ENCODE results near the gene NHLRC4. TPM values are rescaled to one million over a fixed set of nuclear protein-coding genes. Genes with fewer than 3 reads are reported as not detected.

NHLRC4 gene
- total and polyA plus RNA-seq, 2 of the 8 experiments (the other 6 are each of a cell fraction or from before 2014, with no cell fraction given), result 0.60 to 0.76 TPM

- TF ChIP-seq EP300 (IDR thresholded peaks at IDR 0.05; ENCODE audit: borderline replicate concordance in 1 of 2, low read depth in 2 of 2, low read length in 2 of 2) (no peak), SIX5 (IDR thresholded peaks at IDR 0.05; ENCODE audit: low read depth, low read length) (no peak), KDM1A (IDR thresholded peaks at IDR 0.05; ENCODE audit: borderline replicate concordance, low read length) (no peak), RBBP5 (IDR thresholded peaks at IDR 0.05; ENCODE audit: borderline replicate concordance, low read depth, low read length) (no peak), CBX8 (IDR thresholded peaks at IDR 0.05; ENCODE audit: borderline replicate concordance, low read depth, low read length) (no peak)
- TF ChIP-seq, protein P1, sequence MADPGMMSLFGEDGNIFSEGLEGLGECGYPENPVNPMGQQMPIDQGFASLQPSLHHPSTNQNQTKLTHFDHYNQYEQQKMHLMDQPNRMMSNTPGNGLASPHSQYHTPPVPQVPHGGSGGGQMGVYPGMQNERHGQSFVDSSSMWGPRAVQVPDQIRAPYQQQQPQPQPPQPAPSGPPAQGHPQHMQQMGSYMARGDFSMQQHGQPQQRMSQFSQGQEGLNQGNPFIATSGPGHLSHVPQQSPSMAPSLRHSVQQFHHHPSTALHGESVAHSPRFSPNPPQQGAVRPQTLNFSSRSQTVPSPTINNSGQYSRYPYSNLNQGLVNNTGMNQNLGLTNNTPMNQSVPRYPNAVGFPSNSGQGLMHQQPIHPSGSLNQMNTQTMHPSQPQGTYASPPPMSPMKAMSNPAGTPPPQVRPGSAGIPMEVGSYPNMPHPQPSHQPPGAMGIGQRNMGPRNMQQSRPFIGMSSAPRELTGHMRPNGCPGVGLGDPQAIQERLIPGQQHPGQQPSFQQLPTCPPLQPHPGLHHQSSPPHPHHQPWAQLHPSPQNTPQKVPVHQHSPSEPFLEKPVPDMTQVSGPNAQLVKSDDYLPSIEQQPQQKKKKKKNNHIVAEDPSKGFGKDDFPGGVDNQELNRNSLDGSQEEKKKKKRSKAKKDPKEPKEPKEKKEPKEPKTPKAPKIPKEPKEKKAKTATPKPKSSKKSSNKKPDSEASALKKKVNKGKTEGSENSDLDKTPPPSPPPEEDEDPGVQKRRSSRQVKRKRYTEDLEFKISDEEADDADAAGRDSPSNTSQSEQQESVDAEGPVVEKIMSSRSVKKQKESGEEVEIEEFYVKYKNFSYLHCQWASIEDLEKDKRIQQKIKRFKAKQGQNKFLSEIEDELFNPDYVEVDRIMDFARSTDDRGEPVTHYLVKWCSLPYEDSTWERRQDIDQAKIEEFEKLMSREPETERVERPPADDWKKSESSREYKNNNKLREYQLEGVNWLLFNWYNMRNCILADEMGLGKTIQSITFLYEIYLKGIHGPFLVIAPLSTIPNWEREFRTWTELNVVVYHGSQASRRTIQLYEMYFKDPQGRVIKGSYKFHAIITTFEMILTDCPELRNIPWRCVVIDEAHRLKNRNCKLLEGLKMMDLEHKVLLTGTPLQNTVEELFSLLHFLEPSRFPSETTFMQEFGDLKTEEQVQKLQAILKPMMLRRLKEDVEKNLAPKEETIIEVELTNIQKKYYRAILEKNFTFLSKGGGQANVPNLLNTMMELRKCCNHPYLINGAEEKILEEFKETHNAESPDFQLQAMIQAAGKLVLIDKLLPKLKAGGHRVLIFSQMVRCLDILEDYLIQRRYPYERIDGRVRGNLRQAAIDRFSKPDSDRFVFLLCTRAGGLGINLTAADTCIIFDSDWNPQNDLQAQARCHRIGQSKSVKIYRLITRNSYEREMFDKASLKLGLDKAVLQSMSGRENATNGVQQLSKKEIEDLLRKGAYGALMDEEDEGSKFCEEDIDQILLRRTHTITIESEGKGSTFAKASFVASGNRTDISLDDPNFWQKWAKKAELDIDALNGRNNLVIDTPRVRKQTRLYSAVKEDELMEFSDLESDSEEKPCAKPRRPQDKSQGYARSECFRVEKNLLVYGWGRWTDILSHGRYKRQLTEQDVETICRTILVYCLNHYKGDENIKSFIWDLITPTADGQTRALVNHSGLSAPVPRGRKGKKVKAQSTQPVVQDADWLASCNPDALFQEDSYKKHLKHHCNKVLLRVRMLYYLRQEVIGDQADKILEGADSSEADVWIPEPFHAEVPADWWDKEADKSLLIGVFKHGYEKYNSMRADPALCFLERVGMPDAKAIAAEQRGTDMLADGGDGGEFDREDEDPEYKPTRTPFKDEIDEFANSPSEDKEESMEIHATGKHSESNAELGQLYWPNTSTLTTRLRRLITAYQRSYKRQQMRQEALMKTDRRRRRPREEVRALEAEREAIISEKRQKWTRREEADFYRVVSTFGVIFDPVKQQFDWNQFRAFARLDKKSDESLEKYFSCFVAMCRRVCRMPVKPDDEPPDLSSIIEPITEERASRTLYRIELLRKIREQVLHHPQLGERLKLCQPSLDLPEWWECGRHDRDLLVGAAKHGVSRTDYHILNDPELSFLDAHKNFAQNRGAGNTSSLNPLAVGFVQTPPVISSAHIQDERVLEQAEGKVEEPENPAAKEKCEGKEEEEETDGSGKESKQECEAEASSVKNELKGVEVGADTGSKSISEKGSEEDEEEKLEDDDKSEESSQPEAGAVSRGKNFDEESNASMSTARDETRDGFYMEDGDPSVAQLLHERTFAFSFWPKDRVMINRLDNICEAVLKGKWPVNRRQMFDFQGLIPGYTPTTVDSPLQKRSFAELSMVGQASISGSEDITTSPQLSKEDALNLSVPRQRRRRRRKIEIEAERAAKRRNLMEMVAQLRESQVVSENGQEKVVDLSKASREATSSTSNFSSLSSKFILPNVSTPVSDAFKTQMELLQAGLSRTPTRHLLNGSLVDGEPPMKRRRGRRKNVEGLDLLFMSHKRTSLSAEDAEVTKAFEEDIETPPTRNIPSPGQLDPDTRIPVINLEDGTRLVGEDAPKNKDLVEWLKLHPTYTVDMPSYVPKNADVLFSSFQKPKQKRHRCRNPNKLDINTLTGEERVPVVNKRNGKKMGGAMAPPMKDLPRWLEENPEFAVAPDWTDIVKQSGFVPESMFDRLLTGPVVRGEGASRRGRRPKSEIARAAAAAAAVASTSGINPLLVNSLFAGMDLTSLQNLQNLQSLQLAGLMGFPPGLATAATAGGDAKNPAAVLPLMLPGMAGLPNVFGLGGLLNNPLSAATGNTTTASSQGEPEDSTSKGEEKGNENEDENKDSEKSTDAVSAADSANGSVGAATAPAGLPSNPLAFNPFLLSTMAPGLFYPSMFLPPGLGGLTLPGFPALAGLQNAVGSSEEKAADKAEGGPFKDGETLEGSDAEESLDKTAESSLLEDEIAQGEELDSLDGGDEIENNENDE (IDR thresholded peaks at IDR 0.05; ENCODE audit: insufficient replicate concordance, low read length), result no peak
- TF ChIP-seq, protein P2, sequence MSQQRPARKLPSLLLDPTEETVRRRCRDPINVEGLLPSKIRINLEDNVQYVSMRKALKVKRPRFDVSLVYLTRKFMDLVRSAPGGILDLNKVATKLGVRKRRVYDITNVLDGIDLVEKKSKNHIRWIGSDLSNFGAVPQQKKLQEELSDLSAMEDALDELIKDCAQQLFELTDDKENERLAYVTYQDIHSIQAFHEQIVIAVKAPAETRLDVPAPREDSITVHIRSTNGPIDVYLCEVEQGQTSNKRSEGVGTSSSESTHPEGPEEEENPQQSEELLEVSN (IDR thresholded peaks at IDR 0.05), result no peak
Observed at GRCh38 chr16:593807-594206, 27.0 kb downstream of the NHLRC4 start (continued).

Measured in H1 (cell line).